Stimulated activated CD8-positive, alpha-beta memory T cell treated with anti-CD3 and anti-CD28 coated beads, Interleukin-15, amount 100 ng/mL, for 24 hours (primary cell): ENCODE data around the gene TMEM26.

Experiments used
- DNase-seq: peaks from one replicate; pipeline ENCODE4 v3.0.0-alpha.2; 2020; ENCODE audit warnings: low read depth

Gene TMEM26

GRCh38 chr10:61460835-61461234 is 7.7 kb upstream of the TMEM26 start:
- DNase-seq = no peak

DNA sequence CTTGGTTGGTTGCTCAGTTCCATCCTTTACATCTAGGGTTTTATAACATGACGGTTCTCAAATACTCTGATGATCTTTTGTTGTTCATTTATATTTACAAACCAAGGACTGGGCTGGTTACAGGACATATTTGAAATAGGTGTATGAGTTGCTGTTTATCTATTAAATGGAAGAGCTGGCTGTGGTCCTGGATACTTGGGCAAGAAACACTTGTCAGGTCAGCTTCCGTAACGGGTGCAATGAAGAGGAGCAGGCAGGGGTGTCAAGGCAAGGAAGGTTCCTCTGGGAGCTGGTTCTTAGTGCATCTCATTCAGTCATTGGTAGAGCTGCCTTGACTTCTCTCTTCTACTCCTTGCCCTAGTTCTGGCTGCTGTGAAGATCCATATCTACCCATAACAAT is 4.8 kb upstream of the TMEM26 start:
- no peak for DNase-seq

- no peak for DNase-seq
These were observed 3.1 kb upstream of the TMEM26 start for GRCh38 chr10:61456095-61456789.

DNA sequence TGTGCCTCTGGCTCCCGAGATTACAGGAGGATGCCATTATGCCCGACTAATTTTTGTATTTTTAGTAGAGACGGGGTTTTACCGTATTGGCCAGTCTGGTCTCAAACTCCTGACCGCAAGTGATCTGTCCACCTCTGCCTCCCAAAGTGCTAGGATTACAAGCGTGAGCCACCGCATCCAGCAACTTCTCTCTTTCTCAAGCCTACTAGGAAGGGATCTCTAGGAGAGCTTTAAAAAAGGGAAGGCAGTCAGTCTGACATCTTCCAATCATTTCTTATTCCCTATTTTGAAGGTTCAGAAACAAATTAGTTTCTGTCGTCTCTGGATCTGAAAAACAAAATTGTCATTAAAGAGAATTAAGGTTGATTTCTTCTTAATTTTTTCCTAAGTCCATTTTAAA is 2.5 kb upstream of the TMEM26 start:
- no peak for DNase-seq

- DNase-seq = no peak
These were observed 1.4 kb upstream of the TMEM26 start for GRCh38 chr10:61454541-61454940.

GRCh38 chr10:61452151-61452651 is 980 bp downstream of the TMEM26 start:
- DNase-seq = no peak

DNA sequence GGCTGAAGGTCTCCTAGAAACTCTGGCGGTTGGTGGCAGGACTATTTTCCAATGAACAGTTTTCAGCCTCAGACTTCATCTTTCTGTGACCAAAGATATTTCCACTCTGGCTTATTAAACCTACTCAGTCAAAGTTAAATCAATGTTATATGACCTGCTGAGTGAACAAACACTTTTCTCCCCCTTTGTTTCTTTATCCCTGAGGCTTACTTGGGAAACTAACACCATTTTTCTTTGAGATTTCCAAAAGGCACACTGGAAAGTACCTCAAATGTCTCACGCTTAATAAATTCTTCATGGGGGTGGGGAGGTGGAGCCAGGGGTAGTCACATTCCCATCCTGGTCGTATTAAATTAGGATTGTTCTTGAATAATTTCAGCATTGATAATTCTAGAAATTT is 1.8 kb downstream of the TMEM26 start:
- no peak for DNase-seq

GRCh38 chr10:61448841-61449600 is 4.2 kb downstream of the TMEM26 start:
- no peak for DNase-seq

- no peak for DNase-seq
These were observed 5.1 kb downstream of the TMEM26 start for GRCh38 chr10:61448091-61448490.

- DNase-seq = no peak
These were observed 14.0 kb downstream of the TMEM26 start for GRCh38 chr10:61439058-61439609.

- no peak for DNase-seq
These were observed 14.8 kb downstream of the TMEM26 start for GRCh38 chr10:61438141-61438988.

DNA sequence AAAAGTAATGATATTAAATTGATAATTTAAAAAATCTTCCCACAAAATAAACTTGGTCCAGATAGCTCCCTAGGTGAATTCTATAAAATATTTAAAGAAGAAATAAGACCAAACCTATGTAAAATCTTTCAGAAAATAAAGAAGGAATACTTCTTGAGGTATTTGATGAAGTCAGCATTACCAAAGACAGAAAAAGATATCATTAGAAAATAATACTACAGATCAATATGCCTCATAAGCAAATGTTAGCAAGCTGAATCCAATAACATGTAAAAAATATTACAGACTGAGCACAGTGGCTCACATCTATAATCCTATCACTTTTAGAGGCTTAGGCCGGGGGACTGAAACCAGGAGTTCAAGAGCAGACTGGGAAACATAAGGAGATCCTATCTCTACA is 30.0 kb downstream of the TMEM26 start:
- DNase-seq = no peak

GRCh38 chr10:61417661-61418060 is 35.5 kb downstream of the TMEM26 start:
- DNase-seq = no peak

DNA sequence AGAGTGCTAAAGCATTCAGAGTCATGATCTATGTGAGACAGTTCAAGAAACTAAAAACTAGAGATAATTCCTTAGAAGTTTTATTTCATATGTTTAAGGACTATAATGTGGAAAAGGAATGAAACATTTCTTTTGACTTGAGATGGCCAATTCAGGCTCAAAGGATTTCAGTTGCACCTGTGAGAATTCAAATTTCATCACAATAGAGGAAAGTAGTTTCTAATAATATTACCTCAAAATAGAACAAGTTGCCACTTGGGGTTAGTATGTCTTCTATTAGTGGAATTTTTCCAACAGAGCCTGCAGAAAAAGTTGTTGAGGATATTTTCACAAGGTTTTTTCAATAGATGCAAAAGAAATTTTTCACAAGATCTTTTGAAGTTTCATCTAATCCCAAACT is 37.4 kb downstream of the TMEM26 start:
- DNase-seq = no peak

DNA sequence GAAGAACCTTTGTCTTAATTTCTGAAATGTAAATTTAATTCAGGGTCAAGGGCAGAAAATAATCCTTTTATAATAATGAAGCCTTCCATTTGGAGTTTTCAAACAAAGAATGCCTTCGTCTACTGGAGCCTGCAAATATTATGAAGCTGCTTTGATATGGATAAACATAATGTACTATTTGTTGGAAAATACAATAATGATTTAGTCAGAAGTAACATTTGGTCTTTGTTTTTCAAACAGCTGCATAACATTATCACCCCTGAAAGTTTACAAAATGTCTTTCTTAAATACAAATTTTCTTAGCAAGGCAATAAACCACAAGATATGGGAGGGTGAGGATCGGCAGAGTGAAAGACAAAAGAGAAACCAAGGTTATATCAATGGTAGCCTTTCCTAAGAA is 41.5 kb downstream of the TMEM26 start:
- DNase-seq = no peak

GRCh38 chr10:61410353-61411070 is 42.7 kb downstream of the TMEM26 start:
- no peak for DNase-seq

- DNase-seq = no peak
These were observed 44.0 kb downstream of the TMEM26 start for GRCh38 chr10:61409157-61409556.

- no peak for DNase-seq
These were observed 45.1 kb downstream of the TMEM26 start for GRCh38 chr10:61408105-61408504.

GRCh38 chr10:61406736-61407135 is 46.4 kb downstream of the TMEM26 start:
- no peak for DNase-seq

- DNase-seq = no peak
These were observed 46.9 kb downstream of the TMEM26 start for GRCh38 chr10:61406242-61406641.

DNA sequence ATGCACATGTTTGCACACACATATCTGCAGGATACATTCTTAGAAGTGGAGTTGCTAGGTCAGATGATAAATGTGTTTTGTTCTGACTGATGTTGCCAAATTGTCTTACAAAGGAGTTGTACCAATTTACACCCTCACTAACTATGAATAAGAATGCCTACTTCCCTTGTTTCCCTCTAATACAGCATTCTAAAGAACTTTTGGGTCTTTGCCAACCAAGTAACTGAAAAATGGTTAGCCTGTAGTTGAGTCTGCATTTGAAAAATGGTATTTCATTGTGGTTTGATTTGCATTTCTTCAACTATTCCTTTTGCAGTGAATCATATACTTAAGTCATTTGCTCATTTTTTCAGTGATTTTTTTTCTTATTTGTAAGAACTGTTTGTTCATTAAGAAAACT is 48.4 kb downstream of the TMEM26 start:
- DNase-seq = no peak

- no peak for DNase-seq
These were observed 52.7 kb downstream of the TMEM26 start for GRCh38 chr10:61400524-61400923.
